Smooth muscle cell (in vitro differentiated cells): ENCODE results near the gene RYR3. TPM values are rescaled to one million over a fixed set of nuclear protein-coding genes. Genes with fewer than 3 reads are reported as not detected.

ENCODE experiments used
- DNase-seq: peaks from one replicate; lab custom pipeline; 2025; ENCODE audit not compliant: unreplicated experiment; lab: John Stamatoyannopoulos, UW
- H2AFZ ChIP-seq: fragments of 200-600 bp; sonication (generic); 2 replicates; pipeline ENCODE4 v1.6.0; 2016; ENCODE audit warnings: antibody characterized with exemption, low read depth, mild to moderate bottlenecking
- H3F3A ChIP-seq: fragments of 200-600 bp; sonication (generic); 2 replicates; pipeline ENCODE4 v1.6.0; 2017; ENCODE audit warnings: antibody characterized with exemption, low read depth
- H3K27ac ChIP-seq: fragments of 200-600 bp; sonication (generic); 2 replicates; pipeline ENCODE4 v1.5.1; 2016; ENCODE audit warnings: low read depth, mild to moderate bottlenecking
- H3K27me3 ChIP-seq: fragments of 200-600 bp; sonication (generic); 2 replicates; pipeline ENCODE4 v1.6.1; 2016; ENCODE audit warnings: low read depth, mild to moderate bottlenecking
- H3K36me3 ChIP-seq: fragments of 200-600 bp; sonication (generic); 2 replicates; pipeline ENCODE4 v1.5.1; 2016; ENCODE audit warnings: low read depth
- H3K4me1 ChIP-seq: fragments of 200-600 bp; sonication (generic); 2 replicates; pipeline ENCODE4 v1.5.1; 2016; ENCODE audit warnings: low read depth
- H3K4me2 ChIP-seq: fragments of 200-600 bp; sonication (generic); 2 replicates; pipeline ENCODE4 v1.6.0; 2016; ENCODE audit warnings: mild to moderate bottlenecking
- H3K4me3 ChIP-seq: fragments of 200-600 bp; sonication (generic); 2 replicates; pipeline ENCODE4 v1.5.1; 2016; ENCODE audit warnings: mild to moderate bottlenecking
- H3K79me2 ChIP-seq: fragments of 200-600 bp; sonication (generic); 2 replicates; pipeline ENCODE4 v1.6.0; 2016; ENCODE audit warnings: low read depth, mild to moderate bottlenecking
- H3K9ac ChIP-seq: fragments of 200-600 bp; sonication (generic); 2 replicates; pipeline ENCODE4 v1.6.0; 2016; ENCODE audit warnings: low read depth
- H3K9me3 ChIP-seq: fragments of 200-600 bp; sonication (generic); replicated peaks from 2 replicates; pipeline ENCODE4 v1.5.1; 2016; ENCODE audit warnings: low read depth
- H4K20me1 ChIP-seq: fragments of 200-600 bp; sonication (generic); 2 replicates; pipeline ENCODE4 v1.6.0; 2016; ENCODE audit warnings: low read depth
- CTCF ChIP-seq: fragments of 200-600 bp; sonication (generic); IDR thresholded peaks from 2 replicates; pipeline ENCODE4 v1.5.1; 2017; ENCODE audit warnings: borderline replicate concordance, mild to moderate bottlenecking, antibody characterized with exemption; ENCODE audit not compliant: insufficient read depth, poor library complexity, severe bottlenecking
- WGBS: methylation state at CpG from one replicate; pipeline ENCODE4 v1.1.7; 2016; ENCODE audit warnings: low lambda C conversion rate; 5-methylcytosine and 5-hydroxymethylcytosine counted together
- polyA plus RNA-seq: library from polyadenylated mRNA; unstranded; fragments of >200 nt; fragmentation: Nextera tagmentation; extraction: Ambion mirVana; gene quantifications from 2 replicates; pipeline ENCODE4 v1.2.1, GENCODE V29; 2016
- total RNA-seq: library from RNA; depleted of rRNA; stranded (reverse); fragments of >200 nt; gene quantifications from 2 replicates; pipeline ENCODE4 v1.2.3, GENCODE V29; 2014

RYR3 gene
- total and polyA plus RNA-seq, 2 experiments from 2014 or later = 0.23 to 6.2 TPM

GRCh38 chr15:33278816-33279612, 31.8 kb upstream of the RYR3 start:
- Histone ChIP-seq H3K4me2 (peak overlapping the region; percentile 5), H3K27ac (peak overlapping the region; percentile 81), H3K36me3 (no peaks in the 10 kb centered on the region), H3K4me3 (no peak overlapping the region), H3K9me3 (no peaks in the 10 kb centered on the region), H3K9ac (peak overlapping the region; percentile 34), H2AFZ (peak overlapping the region; percentile 0), H4K20me1 (no peaks in the 10 kb centered on the region), H3F3A (no peaks in the 10 kb centered on the region), H3K27me3 (no peaks in the 10 kb centered on the region), H3K79me2 (no peaks in the 10 kb centered on the region), H3K4me1 (no peaks in the 10 kb centered on the region)
- peak; percentile 12 for TF ChIP-seq CTCF
- peak; percentile 2 for DNase-seq
- WGBS = 35% methylated on average over 4 of the region's 4 CpGs

GRCh38 chr15:33279613-33280205, 31.1 kb upstream of the RYR3 start:
- H3K27ac ChIP-seq = peak overlapping the region; percentile 81
- no peaks in the 10 kb centered on the region for H3K27me3 ChIP-seq
- H3K9ac ChIP-seq = no peak overlapping the region
- H3K4me2 ChIP-seq = no peak overlapping the region
- H3K4me1 ChIP-seq = no peaks in the 10 kb centered on the region
- H3K4me3 ChIP-seq = no peak overlapping the region
- H3K79me2 ChIP-seq = no peaks in the 10 kb centered on the region
- WGBS = 73% methylated on average over 6 of the region's 6 CpGs
- no peaks in the 10 kb centered on the region for H3F3A ChIP-seq
- TF ChIP-seq CTCF = no peak
- no peaks in the 10 kb centered on the region for H3K36me3 ChIP-seq
- DNase-seq = no peak
- H3K9me3 ChIP-seq = no peaks in the 10 kb centered on the region
- peak overlapping the region; percentile 0 for H2AFZ ChIP-seq
- no peaks in the 10 kb centered on the region for H4K20me1 ChIP-seq

- Histone ChIP-seq H3K27me3 (no peaks in the 10 kb centered on the region), H3K79me2 (no peaks in the 10 kb centered on the region), H3K27ac (no peak overlapping the region), H3K9ac (no peak overlapping the region), H2AFZ (no peak overlapping the region), H3K36me3 (no peaks in the 10 kb centered on the region), H3K4me3 (no peak overlapping the region), H3K9me3 (no peaks in the 10 kb centered on the region), H3K4me2 (no peak overlapping the region), H3F3A (no peaks in the 10 kb centered on the region), H4K20me1 (no peaks in the 10 kb centered on the region), H3K4me1 (no peaks in the 10 kb centered on the region)
- DNase-seq = no peak
- WGBS = 88% methylated on average over 6 of the region's 6 CpGs
- no peak for TF ChIP-seq CTCF
These were observed 28.3 kb upstream of the RYR3 start for GRCh38 chr15:33282226-33283020.
